T-helper 22 cell (primary cell): Measurements from ENCODE around the gene TFDP1.
"Not testable (repeated sequence)": the region's sequence is repeated elsewhere in the genome, so short reads cannot be mapped to it uniquely, and the experiment has no call there.

Experiments
- DNase-seq: peaks from one replicate; pipeline ENCODE4 v3.0.0-alpha.2; 2020; ENCODE audit warnings: low read depth

TFDP1 gene

DNA sequence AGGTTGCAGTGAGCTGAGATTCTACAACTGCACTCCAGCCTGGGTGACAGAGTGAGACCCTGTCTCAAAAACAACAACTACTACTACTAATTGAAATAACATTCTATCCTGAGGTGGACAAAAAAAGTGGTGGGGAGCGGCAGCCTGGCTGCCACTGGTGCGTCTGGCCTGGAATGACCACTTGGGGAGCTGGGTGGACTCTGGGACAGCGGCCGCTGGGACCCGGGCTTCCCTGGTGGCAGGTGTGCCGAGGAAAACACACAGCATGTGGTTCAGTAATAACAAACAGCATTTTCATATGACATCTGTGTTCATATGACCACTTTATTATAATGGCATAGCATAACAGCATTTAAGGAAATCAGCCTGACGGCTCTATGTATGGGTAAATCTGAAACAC lies 33.9 kb downstream of the TFDP1 start:
- DNase-seq = no peak

DNA sequence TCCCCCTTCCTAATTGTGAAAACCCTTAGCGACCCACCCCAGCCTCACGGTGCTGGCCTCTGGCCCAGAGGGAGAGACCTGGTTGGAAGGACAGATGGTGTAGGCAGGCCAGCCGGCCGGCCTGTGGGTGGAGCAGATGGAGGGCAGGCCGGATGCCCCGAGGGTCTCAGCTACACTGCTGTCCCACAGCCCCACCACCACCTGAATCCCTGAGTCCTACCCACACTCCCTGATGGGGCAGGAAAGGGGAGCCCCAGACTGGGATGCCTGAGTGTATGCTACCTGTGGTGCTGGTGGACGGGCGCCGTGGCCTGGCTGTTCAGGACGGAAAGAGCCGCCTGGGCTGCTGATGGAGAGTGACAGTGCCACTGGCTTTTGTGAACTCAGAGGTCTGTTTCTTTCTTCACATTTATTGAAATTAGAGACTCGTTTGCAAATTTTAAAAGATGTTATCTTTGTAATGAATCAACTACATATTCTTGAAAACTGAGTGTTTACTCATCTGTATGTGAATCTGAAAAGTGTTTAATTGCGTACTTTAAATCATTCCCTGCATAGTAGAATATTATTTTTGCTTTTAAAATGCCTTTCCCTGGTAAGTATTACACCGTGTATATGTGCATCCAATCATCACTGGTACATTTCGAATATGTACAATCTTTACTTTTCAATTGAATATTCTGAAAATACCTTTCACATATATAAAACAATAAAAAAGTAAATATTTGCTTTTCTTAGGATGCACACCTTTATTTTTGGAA lies 35.7 kb downstream of the TFDP1 start:
- DNase-seq = no peak

DNA sequence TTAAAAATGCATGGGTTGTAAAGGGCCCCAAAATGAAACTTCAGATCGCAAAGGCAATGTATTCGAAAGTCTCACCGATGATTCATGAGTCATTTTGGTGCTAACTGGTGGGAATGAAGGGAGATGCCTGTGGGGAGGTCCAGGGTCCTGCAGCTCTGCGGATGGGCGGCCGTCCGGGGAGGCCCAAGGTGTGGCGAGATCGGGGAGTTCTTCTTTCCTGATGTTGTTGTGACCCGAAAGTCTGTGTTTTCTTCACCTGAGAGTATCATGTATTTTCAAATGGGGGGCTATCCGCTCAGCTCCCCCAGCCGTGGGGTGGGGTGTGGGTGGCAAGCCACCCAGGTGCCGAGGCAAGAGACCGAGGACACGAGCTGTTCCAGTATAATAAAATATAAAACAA lies 36.5 kb downstream of the TFDP1 start:
- DNase-seq = no peak

DNA sequence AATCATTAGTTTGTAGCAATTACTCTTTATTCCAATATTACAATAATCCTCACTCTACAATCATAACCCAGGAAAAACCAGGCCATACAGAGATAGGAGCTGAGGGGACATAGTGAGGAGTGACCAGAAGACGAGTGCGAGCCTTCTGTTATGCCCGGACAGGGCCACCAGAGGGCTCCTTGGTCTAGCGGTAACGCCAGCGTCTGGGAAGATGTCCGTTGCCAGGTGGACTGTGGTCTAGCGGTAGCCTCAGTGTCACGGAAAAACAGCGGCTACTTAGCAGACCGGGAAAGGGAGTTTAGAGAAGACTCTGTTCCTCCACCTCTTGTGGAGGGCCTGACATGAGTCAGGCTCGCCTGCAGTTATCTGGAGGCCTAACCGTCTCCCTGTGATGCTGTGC lies 36.9 kb downstream of the TFDP1 start:
- DNase-seq = not testable (repeated sequence)

DNA sequence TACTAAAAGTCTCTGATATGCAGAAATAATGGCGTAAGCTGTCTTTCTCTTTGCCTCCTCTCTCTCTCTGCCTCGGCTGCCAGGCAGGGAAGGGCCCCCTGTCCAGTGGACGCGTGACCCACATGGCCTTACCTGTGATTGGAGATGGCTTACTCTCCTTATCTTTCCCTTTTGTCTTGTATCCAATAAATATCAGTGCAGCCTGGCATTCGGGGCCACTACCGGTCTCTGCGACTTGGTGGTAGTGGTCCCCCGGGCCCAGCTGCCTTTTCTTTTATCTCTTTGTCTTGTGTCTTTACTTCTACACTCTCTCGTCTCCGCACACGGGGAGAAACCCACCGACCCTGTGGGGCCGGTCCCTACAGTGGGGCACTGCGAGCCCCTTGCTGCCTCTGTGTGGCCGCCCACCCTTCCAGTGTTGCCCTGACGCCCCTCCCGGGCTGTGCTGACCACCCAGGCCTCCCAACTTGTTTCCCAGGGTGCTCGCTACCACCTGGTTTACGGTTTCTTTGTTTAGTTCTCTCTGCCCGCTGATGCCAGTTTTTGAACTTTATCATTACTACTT lies 37.5 kb downstream of the TFDP1 start:
- not testable (repeated sequence) for DNase-seq

DNA sequence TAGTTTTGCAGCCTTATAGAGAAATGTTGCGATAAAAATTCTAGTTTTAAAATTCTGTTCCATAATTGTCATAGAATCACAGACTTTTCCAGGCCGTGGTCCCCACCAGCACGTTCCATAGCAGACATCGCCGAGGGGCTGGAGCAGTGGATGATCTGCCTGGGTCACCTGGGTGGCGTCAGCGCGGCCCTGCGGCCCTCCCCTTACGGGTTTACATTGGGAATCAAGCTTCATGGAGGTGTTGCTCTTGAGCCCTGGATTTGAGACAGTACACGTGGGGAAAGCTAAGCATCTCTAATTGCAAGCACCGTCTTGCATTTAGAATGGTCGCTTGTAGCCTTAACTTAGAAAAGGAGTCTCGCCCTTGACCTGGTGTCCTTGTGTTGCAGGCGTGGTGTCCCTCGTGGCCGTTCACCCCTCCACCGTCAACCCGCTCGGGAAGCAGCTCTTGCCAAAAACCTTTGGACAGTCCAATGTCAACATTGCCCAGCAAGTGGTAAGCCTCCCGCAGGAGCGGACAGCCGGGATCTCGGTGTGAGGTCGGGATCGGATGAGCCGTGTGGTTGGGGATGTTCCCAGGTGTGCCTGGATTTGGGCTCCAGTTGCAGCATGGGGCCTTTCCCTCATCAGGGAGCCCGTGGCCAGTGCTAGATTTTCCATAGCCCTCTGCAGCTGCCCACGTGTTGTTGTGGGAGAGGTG lies 38.4 kb downstream of the TFDP1 start:
- no peak for DNase-seq

DNA sequence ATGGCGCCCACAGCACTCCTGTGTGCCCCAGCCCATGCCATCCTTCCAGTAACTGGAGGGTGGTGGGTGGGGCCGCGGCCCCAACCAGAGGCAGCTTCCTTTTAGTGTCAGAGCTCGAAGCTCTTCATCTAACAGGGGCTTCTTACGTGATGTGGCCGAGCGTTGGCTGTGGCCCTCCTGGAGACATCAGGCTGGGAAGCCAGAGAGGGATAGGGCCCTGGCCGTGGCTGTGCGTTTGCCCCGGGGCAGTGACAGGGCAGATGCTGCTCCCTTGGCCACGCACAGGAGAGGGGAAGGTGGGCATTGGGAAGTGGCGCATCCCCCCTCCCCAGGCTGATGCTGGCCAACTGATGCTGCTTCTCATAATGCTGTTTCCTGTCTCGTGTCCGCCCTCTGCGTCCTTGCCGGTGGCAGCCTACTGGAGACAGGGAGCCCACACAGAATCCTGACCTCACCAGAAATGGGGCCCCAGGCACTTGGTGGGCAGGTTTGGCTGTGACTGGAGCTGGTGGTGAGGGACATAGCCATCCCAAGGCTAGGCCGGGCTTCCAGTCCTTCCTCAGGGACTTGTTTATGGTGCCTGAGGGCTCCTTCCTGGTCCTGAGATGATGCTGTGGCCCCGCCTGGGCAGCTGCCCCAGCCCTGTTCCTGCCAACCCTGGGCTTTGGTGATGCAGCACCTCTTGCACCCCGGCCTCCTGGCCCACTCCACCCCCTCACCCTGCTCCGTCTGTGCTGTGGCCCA lies 39.1 kb downstream of the TFDP1 start:
- DNase-seq = no peak

DNA sequence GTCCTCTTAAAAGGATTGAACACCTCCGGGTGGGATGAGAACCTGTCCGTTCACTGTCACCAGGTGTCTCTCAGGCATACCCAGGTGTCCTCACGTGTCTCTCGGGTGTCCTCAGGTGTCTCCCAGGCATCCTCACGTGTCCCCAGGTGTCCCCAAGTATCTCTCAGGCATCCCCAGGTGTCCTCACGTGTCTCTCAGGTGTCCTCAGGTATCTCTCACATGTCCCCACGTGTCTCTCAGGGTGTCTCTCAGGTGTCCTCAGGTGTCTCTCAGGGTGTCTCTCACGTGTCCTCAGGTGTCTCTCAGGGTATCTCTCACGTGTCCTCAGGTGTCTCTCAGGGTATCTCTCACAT lies 39.7 kb downstream of the TFDP1 start:
- DNase-seq = no peak

DNA sequence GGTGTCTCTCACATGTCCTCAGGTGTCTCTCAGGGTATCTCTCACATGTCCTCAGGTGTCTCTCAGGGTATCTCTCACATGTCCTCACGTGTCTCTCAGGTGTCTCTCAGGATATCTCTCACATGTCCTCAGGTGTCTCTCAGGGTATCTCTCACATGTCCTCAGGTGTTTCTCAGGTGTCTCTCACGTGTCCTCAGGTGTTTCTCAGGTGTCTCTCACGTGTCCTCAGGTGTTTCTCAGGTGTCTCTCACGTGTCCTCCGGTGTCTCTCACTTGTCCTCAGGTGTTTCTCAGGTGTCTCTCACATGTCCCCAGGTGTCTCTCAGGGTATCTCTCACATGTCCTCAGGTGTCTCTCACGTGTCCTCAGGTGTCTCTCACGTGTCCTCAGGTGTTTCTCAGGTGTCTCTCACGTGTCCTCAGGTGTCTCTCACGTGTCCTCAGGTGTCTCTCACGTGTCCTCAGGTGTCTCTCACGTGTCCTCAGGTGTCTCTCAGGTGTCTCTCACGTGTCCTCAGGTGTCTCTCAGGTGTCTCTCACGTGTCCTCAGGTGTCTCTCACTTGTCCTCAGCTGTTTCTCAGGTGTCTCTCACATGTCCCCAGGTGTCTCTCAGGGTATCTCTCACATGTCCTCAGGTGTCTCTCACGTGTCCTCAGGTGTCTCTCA lies 40.2 kb downstream of the TFDP1 start:
- DNase-seq = not testable (repeated sequence)

DNA sequence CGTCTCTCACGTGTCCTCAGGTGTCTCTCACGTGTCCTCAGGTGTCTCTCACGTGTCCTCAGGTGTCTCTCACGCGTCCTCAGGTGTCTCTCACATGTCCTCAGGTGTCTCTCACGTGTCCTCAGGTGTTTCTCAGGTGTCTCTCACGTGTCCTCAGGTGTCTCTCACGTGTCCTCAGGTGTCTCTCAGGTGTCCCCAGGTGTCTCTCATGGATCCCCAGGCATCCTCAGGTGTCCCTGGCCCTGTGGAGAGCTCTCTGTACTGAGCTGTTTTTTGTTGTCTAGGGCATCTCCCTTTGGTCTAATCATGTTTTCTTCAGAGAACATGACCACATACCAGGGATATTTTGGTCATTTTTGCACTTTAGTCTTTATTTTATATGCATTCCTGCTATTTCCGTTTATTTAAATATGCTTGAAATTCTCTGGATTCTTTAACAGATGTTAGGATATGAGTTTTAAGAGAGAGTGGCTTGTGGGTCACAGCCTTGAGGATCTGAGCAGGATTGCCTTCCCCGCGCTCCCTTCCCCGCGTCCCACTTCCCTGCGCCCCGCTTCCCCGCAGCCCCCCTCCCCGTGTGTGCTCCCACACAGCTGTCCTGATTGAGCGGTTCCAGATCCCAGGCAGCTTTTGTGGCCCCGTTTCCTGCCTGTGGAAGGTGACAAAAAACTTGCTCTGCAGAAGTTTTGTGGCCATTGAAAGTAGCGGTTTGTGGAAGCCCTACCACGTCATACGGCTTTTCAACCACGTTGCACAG lies 41.6 kb downstream of the TFDP1 start:
- no peak for DNase-seq

DNA sequence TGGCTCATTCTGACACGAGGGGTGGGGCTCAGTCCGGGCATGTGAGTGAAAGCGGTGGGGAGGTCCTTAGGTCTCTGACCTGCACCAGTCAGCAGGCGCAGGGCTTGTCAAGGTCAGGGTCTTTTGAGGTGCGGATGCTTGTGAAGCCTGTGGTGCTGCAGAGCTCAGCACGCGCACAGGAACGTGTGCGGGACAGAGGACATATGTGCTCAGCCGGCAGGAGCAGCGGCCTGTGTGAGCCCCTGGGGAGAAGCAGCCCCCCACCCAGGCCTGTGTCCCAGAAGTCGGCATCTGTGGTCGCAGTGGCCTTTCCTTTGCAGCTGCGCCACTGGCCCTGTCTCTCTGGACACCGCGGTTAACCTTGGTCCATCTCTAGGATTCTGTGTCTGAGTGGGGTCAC lies 42.6 kb downstream of the TFDP1 start:
- no peak for DNase-seq

DNA sequence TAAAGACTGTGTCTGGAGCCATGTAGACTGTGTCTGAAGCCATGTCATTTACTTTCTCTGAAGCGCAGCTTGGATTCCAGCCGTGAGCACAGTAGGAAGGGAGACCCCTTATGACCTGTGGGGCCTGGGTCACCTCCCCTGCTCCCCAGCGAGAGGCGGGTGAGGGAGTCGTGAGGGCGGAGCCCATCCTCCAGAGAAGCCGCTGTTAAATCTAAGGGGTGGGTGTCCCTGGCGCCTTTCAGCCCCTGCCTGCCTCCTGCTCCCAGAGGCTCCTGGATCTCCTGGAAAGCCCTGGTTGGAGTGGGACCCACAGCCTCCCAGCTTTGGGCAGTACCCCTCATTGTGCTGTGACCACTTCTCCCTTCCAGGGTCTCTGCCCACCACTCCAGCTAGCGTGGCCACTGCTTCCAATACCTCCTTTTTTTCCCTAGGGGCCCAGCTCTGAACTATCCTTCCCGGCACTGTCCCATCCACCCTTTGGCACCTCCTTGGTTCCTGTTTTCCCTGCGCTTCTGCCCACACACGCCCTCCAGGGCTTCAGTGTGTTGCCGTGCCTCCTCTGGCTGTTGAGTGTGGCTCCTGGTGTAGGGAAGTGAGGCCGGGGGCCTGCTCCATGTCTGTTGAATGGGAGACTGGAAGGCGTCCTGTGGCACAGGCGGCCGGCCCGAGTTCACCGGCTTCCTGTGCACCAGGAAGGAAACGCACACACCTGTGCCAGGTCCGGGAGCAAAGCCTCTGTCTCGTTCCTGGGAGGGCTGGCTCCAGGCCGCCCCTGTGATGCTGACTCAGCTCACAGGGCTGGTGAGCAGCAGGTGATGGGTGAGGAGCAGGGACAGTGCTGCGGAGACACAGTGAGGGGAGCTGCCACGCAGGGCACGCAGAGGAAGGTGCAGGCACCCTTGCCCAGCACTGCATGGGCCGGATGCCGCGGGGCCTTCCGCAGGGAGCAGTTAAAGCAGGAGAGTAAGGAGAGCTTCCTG lies 44.0 kb downstream of the TFDP1 start:
- DNase-seq = no peak

DNA sequence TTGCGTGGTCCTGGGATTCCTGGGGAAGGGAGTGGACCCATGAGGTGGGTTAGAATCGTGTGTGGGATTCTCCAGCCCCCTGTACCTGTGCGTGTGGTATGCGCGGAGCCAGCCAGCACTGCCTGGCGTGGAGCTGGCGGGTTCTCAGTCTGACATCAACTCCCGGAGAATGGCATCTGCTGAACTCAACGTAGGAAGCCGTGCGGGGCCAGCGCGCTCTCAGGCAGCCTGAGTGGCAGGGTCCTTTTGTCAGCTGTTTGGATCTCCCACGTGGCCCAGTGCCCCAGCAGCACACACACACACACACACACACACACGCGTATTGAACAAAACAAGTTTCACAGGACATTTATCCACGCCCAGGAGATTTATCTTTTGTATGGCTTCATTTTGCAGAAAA lies 45.3 kb downstream of the TFDP1 start:
- DNase-seq = no peak

DNA sequence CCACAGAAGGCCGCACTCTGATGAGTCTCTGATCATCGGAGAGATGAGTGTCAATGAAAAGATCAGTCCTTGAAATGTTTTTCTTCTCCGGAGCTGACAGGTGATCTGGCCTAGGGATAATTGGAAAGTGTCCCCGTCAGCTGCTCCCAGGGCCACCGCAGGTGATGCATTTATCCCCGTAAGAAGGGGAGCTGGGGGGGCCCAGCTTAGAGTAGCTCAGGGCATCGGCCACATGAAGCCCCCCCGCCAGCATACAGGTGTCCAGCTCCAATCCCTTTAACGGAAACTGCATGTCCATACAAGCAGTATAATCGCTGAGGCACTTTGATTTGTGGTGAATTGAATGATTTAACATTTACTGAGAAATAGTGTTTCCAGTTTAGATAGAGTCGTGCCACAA lies 45.7 kb downstream of the TFDP1 start:
- no peak for DNase-seq

DNA sequence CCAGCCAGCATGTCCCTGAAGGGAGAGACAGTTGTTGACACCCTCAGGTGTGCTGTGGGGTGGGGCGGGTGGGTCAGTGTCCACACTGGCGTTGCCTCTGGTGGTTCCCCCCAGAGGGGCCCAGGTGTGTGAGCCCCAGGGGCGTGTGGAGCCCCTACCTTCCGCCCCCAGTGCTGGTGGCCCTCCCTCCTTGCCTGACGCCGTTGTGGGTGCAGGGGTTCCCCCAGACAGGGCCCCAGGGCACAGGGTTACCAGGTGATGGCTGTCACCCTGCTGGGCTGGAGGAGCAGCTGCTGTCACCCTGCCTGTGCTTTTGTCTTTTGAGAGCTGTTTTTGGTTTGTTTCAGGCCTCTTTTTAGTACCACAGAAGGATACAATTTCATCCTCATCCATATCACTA lies 46.3 kb downstream of the TFDP1 start:
- DNase-seq = no peak

DNA sequence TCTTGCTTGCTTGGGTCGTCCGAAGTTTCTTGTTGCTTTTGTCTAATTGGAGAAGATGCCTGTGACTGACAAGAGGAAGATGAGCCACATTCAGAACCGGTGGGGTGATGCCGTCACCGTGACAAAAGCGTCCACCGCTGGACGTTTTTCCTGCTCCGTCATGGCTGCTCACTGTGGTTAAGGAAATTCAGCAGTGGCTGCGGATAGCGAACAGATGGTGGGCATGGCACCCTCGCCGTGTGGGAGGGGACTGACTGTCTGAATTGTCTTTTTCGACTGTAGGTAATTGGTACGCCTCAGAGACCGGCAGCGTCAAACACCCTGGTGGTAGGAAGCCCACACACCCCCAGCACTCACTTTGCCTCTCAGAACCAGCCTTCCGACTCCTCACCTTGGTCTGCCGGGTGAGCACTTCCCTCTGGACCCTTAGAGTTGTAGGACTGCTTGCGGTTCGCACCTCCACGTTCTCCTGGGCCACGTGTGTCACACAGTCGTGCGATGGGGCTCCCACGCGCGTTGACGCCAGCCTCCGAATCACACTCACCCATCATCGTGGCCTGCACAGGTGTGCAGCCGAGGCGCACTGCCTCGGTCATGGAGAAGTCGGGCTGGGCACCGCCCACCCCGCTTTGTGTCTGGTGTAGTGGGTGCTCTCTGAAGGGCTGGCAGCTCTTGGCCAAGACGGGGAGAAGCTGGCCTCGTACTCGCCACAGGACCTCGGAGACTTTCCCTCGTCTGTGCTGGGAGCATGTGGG lies 47.0 kb downstream of the TFDP1 start:
- DNase-seq = no peak

DNA sequence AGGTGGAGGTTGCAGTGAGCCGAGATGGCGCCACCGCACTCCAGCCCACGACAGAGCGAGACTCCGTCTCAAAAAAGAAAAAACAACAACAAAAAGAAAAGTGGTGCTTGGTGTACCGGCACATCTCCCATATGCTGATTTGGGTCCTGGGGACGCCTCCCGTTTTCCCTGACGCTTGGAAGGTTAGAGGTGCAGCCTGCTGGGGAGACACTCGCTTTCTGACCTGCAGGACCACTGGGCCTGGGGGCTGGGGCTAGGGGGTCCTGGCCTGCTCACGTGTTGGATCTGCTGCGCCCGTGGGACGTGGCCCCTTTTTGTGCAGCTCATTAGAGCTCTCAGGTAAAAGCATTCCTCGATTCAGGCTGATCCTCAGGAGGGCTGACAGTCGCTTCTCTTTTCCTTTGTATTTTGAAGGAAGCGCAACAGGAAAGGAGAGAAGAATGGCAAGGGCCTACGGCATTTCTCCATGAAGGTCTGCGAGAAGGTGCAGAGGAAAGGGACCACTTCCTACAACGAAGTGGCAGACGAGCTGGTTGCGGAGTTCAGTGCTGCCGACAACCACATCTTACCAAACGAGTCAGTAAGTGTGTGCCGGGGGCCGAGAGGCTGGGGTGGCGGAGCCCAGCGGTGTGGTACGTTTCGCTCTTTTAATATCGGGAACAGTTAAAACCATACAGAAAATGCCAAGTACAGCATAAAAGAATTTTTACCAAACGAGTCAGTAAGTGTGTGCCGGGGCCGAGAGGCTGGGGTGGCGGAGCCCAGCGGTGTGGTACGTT lies 48.3 kb downstream of the TFDP1 start:
- no peak for DNase-seq

DNA sequence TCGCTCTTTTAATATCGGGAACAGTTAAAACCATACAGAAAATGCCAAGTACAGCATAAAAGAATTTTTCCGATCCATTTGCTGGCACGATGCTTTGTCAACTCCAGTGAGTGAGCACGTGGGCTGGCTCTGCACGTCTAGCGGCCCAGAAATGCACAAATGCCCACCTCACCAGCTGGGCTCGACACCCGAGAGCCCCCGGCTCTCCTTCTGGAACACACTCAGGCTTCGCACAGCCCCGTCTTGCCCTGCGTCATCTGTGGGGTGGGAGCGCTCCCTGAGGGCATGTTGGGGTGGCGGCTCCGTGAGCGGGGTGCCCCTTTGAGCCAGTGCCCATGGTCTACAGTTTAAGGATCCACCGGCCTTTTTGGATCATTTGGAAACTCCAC lies 48.9 kb downstream of the TFDP1 start:
- no peak for DNase-seq
